K562 (cell line): ENCODE measurements around the gene PBX1. TPM values are rescaled to one million over a fixed set of nuclear protein-coding genes. Genes with fewer than 3 reads are reported as not detected.

Experiments
- BHLHE40 ChIP-seq: IDR thresholded peaks from 2 replicates; pipeline ENCODE4 v1.6.1; 2011; ENCODE audit warnings: low read length, improper control_type of control experiment
- CCNT2 ChIP-seq: IDR thresholded peaks from 2 replicates; pipeline ENCODE4 v1.6.1; 2011; ENCODE audit warnings: borderline replicate concordance, low read depth, mild to moderate bottlenecking, moderate library complexity, mixed read lengths, low read length; ENCODE audit not compliant: insufficient read length; ENCODE audit errors: extremely low read depth
- EGR1 ChIP-seq: fragments of 450-650 bp; conservative IDR thresholded peaks from 2 replicates; pipeline ENCODE4 v1.6.1; 2017; ENCODE audit warnings: mild to moderate bottlenecking
- FOXK2 ChIP-seq, 2 experiments: fragments of 450-650 bp; IDR thresholded peaks in 1 of 2; conservative IDR thresholded peaks in 1 of 2; 2 replicates each; pipeline ENCODE4 v1.6.1; 2016; ENCODE audit warnings: low read depth in 2 of 2, mild to moderate bottlenecking in 1 of 2
- MEF2D ChIP-seq: conservative IDR thresholded peaks from 2 replicates; pipeline ENCODE4 v1.6.1; 2016; ENCODE audit warnings: low read depth, missing genetic modification characterization, missing compliant biosample characterization
- MTA2 ChIP-seq: fragments of 450-650 bp; IDR thresholded peaks from 2 replicates; pipeline ENCODE4 v1.6.1; 2016; ENCODE audit warnings: low read depth
- MTA3 ChIP-seq: fragments of 450-650 bp; formaldehyde crosslinking; IDR thresholded peaks from 2 replicates; pipeline ENCODE4 v1.6.1; 2017; ENCODE audit warnings: mild to moderate bottlenecking, borderline replicate concordance
- PHF8 ChIP-seq: fragments of 200-600 bp; sonication (generic); IDR thresholded peaks from 2 replicates; pipeline ENCODE4 v1.6.1; 2012; ENCODE audit warnings: mixed run types, mild to moderate bottlenecking, inconsistent platforms, low read length, moderate library complexity, borderline replicate concordance
- PKNOX1 ChIP-seq: fragments of 450-650 bp; IDR thresholded peaks from 2 replicates; pipeline ENCODE4 v1.6.1; 2016
- PML ChIP-seq: IDR thresholded peaks from 2 replicates; pipeline ENCODE4 v1.6.1; 2012; ENCODE audit warnings: low read length, inconsistent platforms
- POLR2B ChIP-seq: fragments of 450-650 bp; IDR thresholded peaks from 2 replicates; pipeline ENCODE4 v1.6.1; 2018; ENCODE audit warnings: low read depth; ENCODE audit not compliant: partially characterized antibody
- RCOR1 ChIP-seq, 2 experiments: IDR thresholded peaks; 2 replicates each; pipeline ENCODE4 v1.6.1; 2012; ENCODE audit warnings: low read depth in 2 of 2, low read length in 2 of 2, borderline replicate concordance in 1 of 2, improper control_type of control experiment in 1 of 2
- RFX1 ChIP-seq: fragments of 450-650 bp; IDR thresholded peaks from 2 replicates; pipeline ENCODE4 v1.6.1; 2016; ENCODE audit warnings: mild to moderate bottlenecking, moderate library complexity
- SIRT6 ChIP-seq: IDR thresholded peaks from one replicate; pipeline ENCODE4 v1.6.1; 2012; ENCODE audit warnings: low read depth, mild to moderate bottlenecking, control low read depth, inconsistent platforms, low read length, moderate library complexity
- SREBF1 ChIP-seq: fragments of 150-350 bp; IDR thresholded peaks from 2 replicates; pipeline ENCODE4 v1.6.1; 2014; ENCODE audit warnings: antibody characterized with exemption, low read depth, low read length, borderline replicate concordance
- STAG1 ChIP-seq: sonication (generic); formaldehyde crosslinking; IDR thresholded peaks from 2 replicates; pipeline ENCODE4 v1.5.0; 2020; ENCODE audit warnings: missing genetic modification reagents, borderline replicate concordance
- TAL1 ChIP-seq: fragments of 450-650 bp; IDR thresholded peaks from 2 replicates; pipeline ENCODE4 v1.6.1; 2016; ENCODE audit warnings: mild to moderate bottlenecking
- TEAD4 ChIP-seq, 2 experiments: sonication (generic) in 1 of 2; formaldehyde crosslinking in 1 of 2; IDR thresholded peaks; 2 replicates each; pipeline versions ENCODE4 v1.6.1 to v1.8.0; 2012 to 2022; ENCODE audit warnings: borderline replicate concordance in 1 of 2, inconsistent platforms in 1 of 2, low read length in 1 of 2, mild to moderate bottlenecking in 1 of 2, missing genetic modification reagents in 1 of 2
- ZFP91 ChIP-seq: sonication (generic); formaldehyde crosslinking; IDR thresholded peaks from 2 replicates; pipeline ENCODE4 v1.8.0; 2022; ENCODE audit warnings: mild to moderate bottlenecking, missing genetic modification reagents
- ZNF175 ChIP-seq: fragments of 200-800 bp; sonication (Bioruptor generic); IDR thresholded peaks from 2 replicates; pipeline ENCODE4 v1.6.1; 2016; ENCODE audit warnings: low read depth, mild to moderate bottlenecking, missing genetic modification characterization, missing compliant biosample characterization
- ZNF263 ChIP-seq: sonication (generic); formaldehyde crosslinking; IDR thresholded peaks from 2 replicates; pipeline ENCODE4 v1.8.0; 2022; ENCODE audit warnings: mild to moderate bottlenecking, missing genetic modification reagents, borderline replicate concordance
- ZNF354B ChIP-seq: fragments of 250-450 bp; sonication (Bioruptor Pico); IDR thresholded peaks from 2 replicates; pipeline ENCODE4 v1.4.0; 2020
- ZNF384 ChIP-seq: IDR thresholded peaks from 2 replicates; pipeline ENCODE4 v1.6.1; 2012; ENCODE audit warnings: low read depth, low read length, improper control_type of control experiment
- ZNF408 ChIP-seq: fragments of 250-450 bp; sonication (Bioruptor Pico); IDR thresholded peaks from 2 replicates; pipeline ENCODE4 v1.4.0; 2020; ENCODE audit warnings: low read depth, mild to moderate bottlenecking, moderate library complexity
- ZNF77 ChIP-seq: fragments of 250-450 bp; sonication (Bioruptor Pico); IDR thresholded peaks from 2 replicates; pipeline ENCODE4 v1.5.0; 2020
- ZNF830 ChIP-seq: fragments of 250-450 bp; sonication (Bioruptor Pico); IDR thresholded peaks from 2 replicates; pipeline ENCODE4 v1.5.0; 2021; ENCODE audit warnings: mild to moderate bottlenecking
- polyA plus RNA-seq, 8 experiments: library from polyadenylated mRNA; depleted of rRNA in 4 of 8; stranded (reverse) in 5 of 8; unstranded in 3 of 8; fragments of >200 nt; fragmentation: Nextera tagmentation in 2 of 8; fragmentation: Illumina TruSeq in 1 of 8; extraction: Ambion mirVana in 2 of 8; extraction: Trizol in 1 of 8; gene quantifications; 2 replicates each; pipeline versions ENCODE4 v1.2.1 to v1.2.3, GENCODE V29; 2011 to 2014; ENCODE audit warnings: inconsistent platforms in 1 of 8, missing spikeins in 1 of 8
- total RNA-seq, 7 experiments: library from RNA; depleted of rRNA in 6 of 7; stranded (reverse); fragments of >200 nt in 6 of 7; fragmentation: Illumina TruSeq in 2 of 7; extraction: Trizol in 2 of 7; gene quantifications; 2 replicates each; pipeline versions ENCODE4 v1.2.1 to v1.2.3, GENCODE V29; 2011 to 2021; ENCODE audit warnings: low replicate concordance in 1 of 7

PBX1 gene
- total and polyA plus RNA-seq, 9 of the 15 experiments (the other 6 are each of a cell fraction or from before 2014, with no cell fraction given) = 0.03 to 0.62 (median 0.17) TPM

- TF ChIP-seq ZNF77 (CRISPR knock-in tag) = no peak
- peak; percentile 78; the same call in 1 of the 2 replicates for TF ChIP-seq ZNF263
- no peak for TF ChIP-seq FOXK2 (conservative IDR thresholded peaks at IDR 0.05 in 1 of 2, IDR thresholded peaks at IDR 0.05 in 1 of 2; ENCODE audit: low read depth in 2 of 2)
- TF ChIP-seq PML = peak; percentile 53; the same call in 1 of the 2 replicates
- TF ChIP-seq CCNT2 = peak; percentile 39
- no peak for TF ChIP-seq POLR2B
- no peak for TF ChIP-seq ZFP91 (CRISPR knock-in tag)
- TF ChIP-seq MTA3 = no peak
- TF ChIP-seq PKNOX1 = peak; percentile 47; the same call in 1 of the 2 replicates
- TF ChIP-seq TAL1 = peak; percentile 74
- TF ChIP-seq ZNF175 (CRISPR knock-in tag) = no peak
- TF ChIP-seq MTA2 = 0 out of 2 replicates have a peak, but pooled peaks have one; percentile 22
- no peak for TF ChIP-seq ZNF408 (CRISPR knock-in tag)
- TF ChIP-seq ZNF384 = no peak
- no peak for TF ChIP-seq STAG1 (CRISPR knock-in tag)
- TF ChIP-seq MEF2D (tag) = no peak
- no peak for TF ChIP-seq SREBF1
- TF ChIP-seq EGR1 = no peak
- 0 out of 4 replicates have a peak, but pooled peaks of 1 of the 2 experiments have one; percentile 19 for TF ChIP-seq RCOR1 (IDR thresholded peaks at IDR 0.05; ENCODE audit: borderline replicate concordance in 1 of 2, low read depth in 2 of 2, low read length in 2 of 2)
- TF ChIP-seq ZNF354B (CRISPR knock-in tag) = no peak
- no peak for TF ChIP-seq PHF8
- peak; percentile 85 for TF ChIP-seq TEAD4 (IDR thresholded peaks at IDR 0.05; ENCODE audit: low read length)
- TF ChIP-seq TEAD4 (CRISPR knock-in tag; IDR thresholded peaks at IDR 0.05; ENCODE audit: borderline replicate concordance) = no peak
- TF ChIP-seq RFX1 = no peak
- 0 out of 2 replicates have a peak, but pooled peaks have one; percentile 8 for TF ChIP-seq BHLHE40
- TF ChIP-seq ZNF830 = no peak
- no peak for TF ChIP-seq SIRT6
Measured at GRCh38 chr1:164770131-164770529, 211.1 kb downstream of the PBX1 start (continued).
